HUES64 (cell line): ENCODE measurements around the gene GFPT1.

Experiments
- H3K27ac ChIP-seq: 2 replicates; pipeline ENCODE4 v1.7.0; 2013; ENCODE audit warnings: low read depth, low read length, inconsistent platforms
- H3K27me3 ChIP-seq: 2 replicates; pipeline ENCODE4 v1.6.1; 2013; ENCODE audit warnings: mild to moderate bottlenecking, low read length; ENCODE audit not compliant: insufficient read depth
- H3K36me3 ChIP-seq: 2 replicates; pipeline ENCODE4 v1.6.1; 2013; ENCODE audit warnings: mild to moderate bottlenecking, low read length; ENCODE audit not compliant: insufficient read depth
- H3K4me1 ChIP-seq: 2 replicates; pipeline ENCODE4 v1.6.1; 2013; ENCODE audit warnings: mild to moderate bottlenecking, low read length, moderate library complexity; ENCODE audit not compliant: insufficient read depth
- H3K4me3 ChIP-seq: 2 replicates; pipeline ENCODE4 v1.5.1; 2013; ENCODE audit warnings: mild to moderate bottlenecking, low read length, moderate library complexity
- H3K9ac ChIP-seq: 2 replicates; pipeline ENCODE4 v1.6.1; 2013; ENCODE audit warnings: mild to moderate bottlenecking, low read depth, low read length
- H3K9me3 ChIP-seq: 2 replicates; pipeline ENCODE4 v1.6.1; 2013; ENCODE audit warnings: low read depth, low read length; ENCODE audit not compliant: insufficient read depth
- WGBS: fragments of 150-250, 120-280 bp; methylation state at CpG from one replicate; pipeline ENCODE4 v1.1.7; 2013; ENCODE audit warnings: missing lambda C conversion rate; 5-methylcytosine and 5-hydroxymethylcytosine counted together

GFPT1 gene

DNA sequence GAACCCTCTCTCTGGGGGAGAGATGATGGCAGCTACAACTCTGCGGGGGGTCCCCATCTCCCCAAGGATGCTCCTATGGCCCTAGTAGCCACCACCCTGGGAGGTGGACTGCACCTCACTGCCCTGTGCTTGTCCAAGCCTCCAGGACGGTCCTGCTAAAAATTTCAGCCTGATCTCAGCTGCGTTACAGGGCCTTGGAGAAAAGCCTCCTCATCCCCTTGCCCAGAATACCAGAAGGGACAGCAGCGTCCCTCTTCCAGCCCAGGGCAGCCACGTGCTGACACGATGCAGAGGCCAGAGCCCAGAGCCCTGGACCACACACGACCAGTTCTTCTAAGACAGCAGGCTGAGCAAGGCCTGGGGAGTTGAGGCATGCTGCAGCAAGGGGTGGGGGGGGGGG lies 81.9 kb downstream of the GFPT1 start:
- H3K36me3 ChIP-seq, result no peaks in the 10 kb centered on the region
- 87% methylated on average over 7 of the region's 7 CpGs for WGBS
- H3K27ac ChIP-seq, result no peak overlapping the region
- peaks cover 23% of the 10 kb centered on the region for H3K27me3 ChIP-seq
- 0 out of 2 replicates have a peak, but pooled peaks cover 10% of the 10 kb centered on the region for H3K4me1 ChIP-seq
- H3K9me3 ChIP-seq, result 0 out of 2 replicates have a peak, but pooled peaks cover 3% of the 10 kb centered on the region
- no peak overlapping the region for H3K4me3 ChIP-seq
- no peak overlapping the region for H3K9ac ChIP-seq

DNA sequence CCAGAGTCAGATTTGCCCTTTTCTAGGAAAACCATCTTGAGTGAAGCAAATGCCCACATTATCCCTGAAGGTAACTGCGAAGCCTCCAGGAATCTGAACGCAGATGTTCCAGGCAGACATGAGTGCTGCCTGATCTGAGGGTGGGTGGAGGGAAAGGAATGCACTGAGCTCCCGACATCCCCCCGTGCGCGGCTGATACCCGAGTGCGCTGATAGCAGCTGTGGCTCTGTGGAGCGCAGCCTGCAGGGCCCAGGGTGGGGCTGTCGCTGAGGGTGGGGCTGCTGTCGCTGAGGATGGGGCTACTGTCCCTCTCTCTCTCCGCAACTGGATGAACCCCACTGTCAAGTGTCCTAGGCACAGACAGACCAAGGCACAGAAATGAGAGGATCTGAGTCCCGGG lies 82.4 kb downstream of the GFPT1 start:
- Histone ChIP-seq H3K27ac (no peak overlapping the region), H3K4me1 (0 out of 2 replicates have a peak, but pooled peaks cover 7% of the 10 kb centered on the region)
- 93% methylated on average over 13 of the region's 13 CpGs for WGBS

DNA sequence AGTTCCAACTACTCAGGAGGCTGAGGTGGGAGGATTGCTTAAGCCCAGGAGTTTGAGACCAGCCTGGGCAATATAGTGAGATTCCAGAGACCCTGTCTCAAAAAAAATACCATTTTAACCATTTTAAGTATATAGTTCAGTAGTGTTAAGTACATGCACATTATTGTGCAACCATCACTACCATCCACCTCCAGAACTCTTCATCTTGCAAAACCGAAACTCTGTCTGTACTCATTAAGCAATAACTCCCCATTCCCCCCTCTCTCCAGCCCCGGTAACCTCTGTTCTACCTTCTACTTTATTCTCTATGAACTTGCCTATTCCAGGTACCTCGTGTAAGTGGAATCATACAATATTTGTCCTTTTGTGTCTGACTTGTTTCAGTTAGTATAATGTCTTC lies 86.4 kb downstream of the GFPT1 start:
- no peaks in the 10 kb centered on the region for H3K36me3 ChIP-seq
- H3K27ac ChIP-seq, result no peak overlapping the region
- 0 out of 2 replicates have a peak, but pooled peaks cover 3% of the 10 kb centered on the region for H3K9me3 ChIP-seq
- WGBS, result 93% methylated on average over 3 of the region's 3 CpGs
- H3K4me1 ChIP-seq, result 0 out of 2 replicates have a peak, but pooled peaks cover under 1% of the 10 kb centered on the region
- no peak overlapping the region for H3K9ac ChIP-seq
- peaks cover 7% of the 10 kb centered on the region for H3K27me3 ChIP-seq
- no peak overlapping the region for H3K4me3 ChIP-seq

More for the DNA sequence above, 82.4 kb downstream of the GFPT1 start:
- H3K4me3 ChIP-seq, result no peak overlapping the region
- H3K36me3 ChIP-seq, result no peaks in the 10 kb centered on the region
- peaks cover 23% of the 10 kb centered on the region for H3K27me3 ChIP-seq
- 0 out of 2 replicates have a peak, but pooled peaks cover 3% of the 10 kb centered on the region for H3K9me3 ChIP-seq
- H3K9ac ChIP-seq, result no peak overlapping the region

DNA sequence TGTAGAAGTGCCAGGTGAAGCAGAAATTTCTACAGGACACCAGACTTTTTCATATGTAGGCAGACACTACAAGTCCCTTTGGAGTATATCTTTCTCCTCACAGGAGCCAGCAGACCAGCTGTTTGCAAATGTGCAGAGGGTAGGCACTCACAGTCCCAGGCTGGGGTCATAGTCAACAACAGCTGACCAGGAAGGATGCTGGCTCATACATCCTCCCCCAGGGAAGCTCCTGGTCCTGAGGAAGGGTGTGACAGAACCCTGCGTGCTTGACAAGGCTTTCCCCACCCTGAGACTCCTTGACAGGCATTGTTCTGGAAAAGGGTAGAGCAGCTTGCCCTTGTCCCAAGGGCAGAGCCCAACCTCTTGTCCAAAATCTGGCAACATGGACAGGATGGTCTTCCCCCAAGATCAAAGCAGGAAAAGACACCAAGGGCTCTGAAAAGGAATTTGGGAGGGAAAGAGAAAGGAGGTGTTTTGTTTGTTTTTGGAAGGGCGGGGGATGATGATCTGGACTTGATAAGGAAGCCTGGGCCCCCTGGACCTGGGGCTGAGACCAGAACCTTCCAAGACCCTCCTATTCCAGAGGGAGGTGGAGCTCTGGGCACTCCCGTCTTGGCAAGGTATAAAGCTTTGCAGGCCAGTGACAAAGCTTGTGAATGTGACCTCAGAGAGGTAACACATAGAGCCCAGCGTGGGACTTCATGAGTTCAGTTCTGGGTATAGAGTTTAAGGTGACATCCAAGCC lies 87.1 kb downstream of the GFPT1 start:
- no peak overlapping the region for H3K9ac ChIP-seq
- H3K4me1 ChIP-seq, result no peaks in the 10 kb centered on the region
- H3K4me3 ChIP-seq, result no peak overlapping the region
- no peak overlapping the region for H3K27ac ChIP-seq
- 0 out of 2 replicates have a peak, but pooled peaks cover 3% of the 10 kb centered on the region for H3K9me3 ChIP-seq
- H3K27me3 ChIP-seq, result no peaks in the 10 kb centered on the region
- H3K36me3 ChIP-seq, result no peaks in the 10 kb centered on the region
- 63% methylated on average over 4 of the region's 4 CpGs for WGBS

DNA sequence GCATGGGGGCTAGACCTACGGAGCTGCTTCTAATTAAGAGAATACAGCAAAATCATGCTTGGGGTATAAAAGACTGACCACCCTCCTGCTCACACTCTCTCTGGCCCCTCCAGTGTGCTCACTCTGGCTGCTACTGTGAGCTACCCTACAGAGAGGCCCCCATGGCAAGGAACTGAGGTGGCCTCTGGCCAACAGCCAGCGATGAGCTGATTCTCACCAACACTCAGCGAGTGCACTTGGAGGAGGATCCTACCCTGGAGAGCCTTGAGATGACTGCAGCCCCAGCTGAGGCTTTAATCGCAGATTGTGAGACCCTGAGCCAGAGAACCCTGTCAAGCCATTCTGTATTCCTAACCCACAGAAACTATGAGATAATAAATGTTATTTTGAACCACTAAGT lies 88.2 kb downstream of the GFPT1 start:
- 92% methylated on average over 4 of the region's 4 CpGs for WGBS
- H3K4me3 ChIP-seq, result no peak overlapping the region
- H3K36me3 ChIP-seq, result no peaks in the 10 kb centered on the region
- 0 out of 2 replicates have a peak, but pooled peaks cover 2% of the 10 kb centered on the region for H3K9me3 ChIP-seq
- H3K27ac ChIP-seq, result no peak overlapping the region
- H3K4me1 ChIP-seq, result no peaks in the 10 kb centered on the region
- H3K9ac ChIP-seq, result no peak overlapping the region
- H3K27me3 ChIP-seq, result no peaks in the 10 kb centered on the region

DNA sequence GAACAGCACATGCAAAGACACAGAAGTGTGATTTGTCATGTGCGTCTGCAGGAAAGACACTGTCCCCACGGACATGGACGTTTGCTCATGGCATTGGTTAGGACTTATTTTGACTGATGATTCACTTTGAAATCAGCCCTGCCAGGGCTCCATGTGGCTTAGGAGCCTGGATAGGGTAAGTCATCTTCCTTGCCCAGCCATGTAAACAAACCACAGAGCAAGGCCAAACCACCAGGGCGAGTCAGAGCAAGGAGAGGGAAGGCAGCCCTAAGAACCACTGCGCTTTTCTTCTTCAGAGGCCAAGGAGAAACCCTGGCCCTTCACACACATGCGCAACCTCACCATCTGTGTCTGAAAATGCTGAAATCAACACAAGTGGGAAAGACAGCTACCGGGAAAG lies 88.8 kb downstream of the GFPT1 start:
- H3K36me3 ChIP-seq, result no peaks in the 10 kb centered on the region
- no peaks in the 10 kb centered on the region for H3K9me3 ChIP-seq
- H3K27ac ChIP-seq, result no peak overlapping the region
- H3K27me3 ChIP-seq, result no peaks in the 10 kb centered on the region
- no peak overlapping the region for H3K4me3 ChIP-seq
- H3K9ac ChIP-seq, result no peak overlapping the region
- H3K4me1 ChIP-seq, result no peaks in the 10 kb centered on the region
- WGBS, result 90% methylated on average over 7 of the region's 7 CpGs

DNA sequence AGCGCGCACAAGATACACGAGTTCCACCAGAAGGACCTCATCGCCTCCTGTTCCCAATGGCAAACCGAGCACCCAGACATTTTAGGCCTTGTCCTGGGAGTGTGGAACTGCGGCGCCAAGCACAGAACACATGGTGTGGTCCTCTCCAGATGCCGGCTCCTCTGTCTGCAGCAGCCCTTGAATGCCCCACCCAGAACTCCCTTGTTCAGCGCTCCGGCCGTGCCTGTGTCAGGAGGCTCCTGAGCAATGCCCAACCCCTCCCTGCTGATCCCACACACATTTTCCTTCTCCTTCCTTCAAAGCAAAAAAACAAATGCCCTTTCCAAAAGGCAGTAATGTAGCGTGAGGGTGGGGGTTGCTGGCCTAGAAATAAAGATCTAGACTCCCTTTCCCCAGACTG lies 89.8 kb downstream of the GFPT1 start:
- H3K9me3 ChIP-seq, result no peaks in the 10 kb centered on the region
- WGBS, result 93% methylated on average over 12 of the region's 12 CpGs
- no peaks in the 10 kb centered on the region for H3K27me3 ChIP-seq
- no peaks in the 10 kb centered on the region for H3K4me1 ChIP-seq
- H3K36me3 ChIP-seq, result no peaks in the 10 kb centered on the region
- H3K27ac ChIP-seq, result no peak overlapping the region
- H3K4me3 ChIP-seq, result no peak overlapping the region
- no peak overlapping the region for H3K9ac ChIP-seq

DNA sequence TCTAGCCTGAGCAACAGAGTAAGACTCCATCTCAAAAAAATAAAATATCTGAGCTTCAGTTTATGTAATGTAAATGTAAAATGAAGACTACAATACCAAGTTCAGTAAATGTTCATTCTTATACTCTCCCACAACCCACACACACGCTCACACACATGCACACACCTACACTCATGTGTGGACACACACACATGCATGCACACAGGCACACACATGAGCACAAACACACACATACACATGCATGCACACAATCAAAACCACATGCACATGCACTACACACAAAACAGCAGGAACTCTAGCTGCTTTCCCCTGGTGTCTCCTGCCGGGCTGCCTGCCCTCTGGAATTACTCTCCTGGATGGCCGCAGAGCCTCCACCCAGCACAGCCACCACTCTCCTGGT lies 90.6 kb downstream of the GFPT1 start:
- no peak overlapping the region for H3K9ac ChIP-seq
- no peak overlapping the region for H3K27ac ChIP-seq
- no peaks in the 10 kb centered on the region for H3K9me3 ChIP-seq
- H3K36me3 ChIP-seq, result no peaks in the 10 kb centered on the region
- H3K4me1 ChIP-seq, result no peaks in the 10 kb centered on the region
- no peaks in the 10 kb centered on the region for H3K27me3 ChIP-seq
- WGBS, result 92% methylated on average over 3 of the region's 3 CpGs
- H3K4me3 ChIP-seq, result no peak overlapping the region

DNA sequence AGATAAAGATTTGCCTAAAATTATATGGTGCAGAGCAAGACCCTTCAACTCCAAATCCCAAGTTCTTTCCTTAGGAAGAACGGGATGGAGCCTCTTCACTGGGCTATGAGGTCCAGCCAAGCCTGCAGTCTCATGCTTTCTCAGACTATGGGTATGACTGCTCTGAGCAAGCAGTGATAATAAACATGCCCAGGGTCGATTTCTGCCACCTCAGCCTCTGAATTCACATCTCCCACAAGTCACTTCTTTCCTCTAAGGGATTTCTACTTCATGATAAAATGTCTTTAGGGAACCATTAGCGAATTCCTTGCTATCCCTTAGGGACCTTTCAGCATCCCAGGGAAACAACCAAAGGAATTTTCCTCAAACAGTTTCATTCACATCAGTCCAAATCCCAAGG lies 94.8 kb downstream of the GFPT1 start:
- Histone ChIP-seq H3K9ac (no peak overlapping the region), H3K36me3 (no peaks in the 10 kb centered on the region), H3K27me3 (no peaks in the 10 kb centered on the region), H3K4me3 (no peak overlapping the region), H3K27ac (no peak overlapping the region), H3K4me1 (no peaks in the 10 kb centered on the region), H3K9me3 (no peaks in the 10 kb centered on the region)
- 89% methylated on average over 3 of the region's 3 CpGs for WGBS

DNA sequence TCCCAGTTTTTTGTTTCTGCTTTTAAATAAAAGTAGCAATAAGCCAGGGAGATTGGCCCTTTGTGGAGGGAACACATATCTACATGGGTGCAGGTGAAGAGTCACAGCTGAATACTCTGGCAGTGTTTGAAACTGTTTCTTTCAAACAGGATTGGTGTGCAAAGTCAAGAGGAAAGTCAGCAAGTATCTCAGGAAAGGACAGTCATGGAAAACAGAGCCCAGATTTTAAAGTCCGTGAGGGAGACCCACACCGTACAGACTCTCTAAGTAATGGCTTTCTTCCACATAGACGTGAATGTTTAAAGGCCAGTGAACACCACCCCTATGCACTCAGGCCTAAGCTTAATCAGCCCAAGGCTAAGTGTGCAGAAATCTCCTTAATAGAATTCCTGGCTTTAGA lies 95.3 kb downstream of the GFPT1 start:
- 90% methylated on average over 3 of the region's 3 CpGs for WGBS
- Histone ChIP-seq H3K4me1 (no peaks in the 10 kb centered on the region), H3K27me3 (no peaks in the 10 kb centered on the region), H3K9ac (no peak overlapping the region), H3K36me3 (no peaks in the 10 kb centered on the region), H3K9me3 (no peaks in the 10 kb centered on the region), H3K27ac (no peak overlapping the region), H3K4me3 (no peak overlapping the region)

DNA sequence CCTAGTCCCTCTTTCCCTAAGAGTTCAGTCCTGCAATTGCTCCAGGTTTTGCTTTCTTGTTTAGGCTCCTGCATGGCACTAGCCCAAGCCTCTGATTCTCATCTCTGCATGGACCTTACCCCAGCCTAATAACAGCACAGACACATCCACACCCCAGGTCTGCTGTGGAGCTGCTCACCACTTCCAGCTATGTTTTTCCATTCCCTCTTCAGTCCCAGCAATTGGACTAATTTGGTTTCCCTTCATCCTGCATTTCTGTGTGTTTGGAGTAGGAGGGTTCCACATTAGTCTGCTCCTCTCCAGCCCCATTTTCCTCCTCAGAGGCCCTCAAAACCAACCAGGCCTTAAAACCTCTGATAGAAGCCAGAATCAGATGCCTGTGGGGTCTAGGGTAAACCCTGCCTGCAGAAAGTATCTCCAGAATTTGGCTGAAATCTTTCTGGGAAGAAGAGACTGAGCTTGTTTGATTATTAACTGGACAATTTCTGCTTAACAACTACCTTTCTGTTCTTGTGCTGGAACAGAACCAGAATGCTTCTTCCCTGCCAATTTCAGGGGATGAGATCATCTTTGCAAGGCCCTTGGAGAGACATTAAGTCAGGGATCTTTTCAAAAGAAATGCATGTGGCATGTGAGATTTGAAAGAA lies 95.9 kb downstream of the GFPT1 start:
- no peaks in the 10 kb centered on the region for H3K9me3 ChIP-seq
- H3K36me3 ChIP-seq, result no peaks in the 10 kb centered on the region
- H3K27ac ChIP-seq, result no peak overlapping the region
- H3K4me3 ChIP-seq, result no peak overlapping the region
- no peaks in the 10 kb centered on the region for H3K4me1 ChIP-seq
- no peaks in the 10 kb centered on the region for H3K27me3 ChIP-seq
- no peak overlapping the region for H3K9ac ChIP-seq
